ENCODE results near the gene GPR176.

GPR176 gene

DNA sequence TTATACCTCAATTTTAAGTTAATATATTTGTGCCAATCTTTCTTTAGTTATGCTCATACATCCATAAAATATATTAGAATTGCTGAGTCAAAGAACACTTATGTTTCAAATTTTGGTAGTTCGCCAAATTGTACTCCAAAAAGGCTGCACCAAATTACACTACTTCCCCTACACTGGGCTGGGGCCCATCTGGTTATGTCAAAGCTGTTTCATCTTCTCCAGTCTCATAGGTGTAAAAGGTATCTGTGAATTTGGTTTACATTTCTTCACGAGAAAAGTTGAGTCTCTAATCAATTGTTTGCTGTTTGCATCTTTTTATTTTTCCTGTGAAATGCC lies 138.1 kb downstream of the GPR176 start:
- no peak for DNase-seq

- DNase-seq: no peak
These were observed 138.7 kb downstream of the GPR176 start for GRCh38 chr15:39781147-39781966.

- DNase-seq: no peak
These were observed 142.0 kb downstream of the GPR176 start for GRCh38 chr15:39778021-39778420.

DNA sequence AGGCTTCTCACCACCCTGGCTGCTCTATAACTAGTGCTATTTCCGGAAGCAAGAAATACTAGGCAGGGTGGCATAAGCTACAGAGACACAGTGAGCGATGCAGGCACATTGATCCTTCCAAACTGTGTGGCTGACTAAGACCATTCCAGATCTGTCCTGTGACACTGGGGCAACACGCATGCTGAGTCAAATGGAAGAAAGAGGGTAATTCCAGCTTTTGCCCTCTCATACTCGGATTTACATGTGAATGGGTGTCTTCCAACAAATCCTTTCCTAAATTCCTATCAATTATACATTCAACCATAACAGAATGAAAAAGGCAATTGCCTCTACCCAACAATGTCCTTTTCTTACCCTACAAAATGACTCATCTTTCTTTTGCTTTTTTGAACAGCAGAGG lies 142.6 kb downstream of the GPR176 start:
- no peak for DNase-seq

DNA sequence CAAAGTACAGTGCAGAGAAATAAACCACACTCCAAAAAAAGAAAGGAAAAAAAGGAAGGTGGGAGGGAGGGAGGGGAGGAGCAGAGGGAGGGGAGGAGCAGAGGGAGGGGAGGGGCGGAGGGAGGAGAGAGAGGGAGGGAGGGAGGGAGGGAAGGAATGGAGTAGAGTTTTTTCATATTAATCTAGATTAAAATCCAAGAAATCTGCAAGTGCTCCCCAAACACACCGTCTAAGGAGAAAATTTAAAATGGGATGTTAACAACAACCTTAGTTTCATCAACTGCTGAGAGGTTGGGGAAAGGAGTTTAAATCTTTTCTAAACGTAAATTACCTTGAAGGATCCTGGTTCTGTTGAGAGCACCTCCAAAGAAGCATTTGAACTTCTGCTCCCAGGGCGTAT lies 144.0 kb downstream of the GPR176 start:
- DNase-seq: no peak

DNA sequence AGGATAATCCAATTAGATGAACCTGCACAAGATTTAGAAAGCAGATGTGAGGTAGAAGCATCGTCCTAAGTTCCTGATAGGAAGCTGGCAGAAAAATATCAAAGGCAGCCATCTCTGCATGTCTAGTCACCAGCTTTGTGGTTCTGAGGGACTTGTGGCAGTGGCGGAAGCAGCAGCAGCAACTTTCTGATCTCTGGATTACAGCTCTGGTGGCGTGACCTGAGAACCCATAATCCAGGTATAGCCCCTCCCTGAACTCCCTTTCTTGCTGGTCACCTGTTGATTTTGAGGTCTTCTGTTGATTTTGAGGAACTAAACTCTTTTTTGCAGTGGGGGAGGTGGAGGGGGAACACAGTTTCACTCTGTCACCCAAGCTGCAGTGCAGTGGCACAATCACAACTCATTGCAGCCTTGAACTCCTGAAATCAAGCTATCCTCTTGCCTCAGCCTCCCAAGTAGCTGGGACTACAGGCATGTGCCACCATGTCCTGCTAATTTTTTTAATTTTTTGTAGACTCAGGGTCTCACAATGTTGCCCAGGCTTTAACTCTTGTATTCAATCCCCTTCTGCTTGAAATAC lies 145.3 kb downstream of the GPR176 start:
- DNase-seq: peak in 3 of 5 experiments; percentile 20 to 86 (median 46)

DNA sequence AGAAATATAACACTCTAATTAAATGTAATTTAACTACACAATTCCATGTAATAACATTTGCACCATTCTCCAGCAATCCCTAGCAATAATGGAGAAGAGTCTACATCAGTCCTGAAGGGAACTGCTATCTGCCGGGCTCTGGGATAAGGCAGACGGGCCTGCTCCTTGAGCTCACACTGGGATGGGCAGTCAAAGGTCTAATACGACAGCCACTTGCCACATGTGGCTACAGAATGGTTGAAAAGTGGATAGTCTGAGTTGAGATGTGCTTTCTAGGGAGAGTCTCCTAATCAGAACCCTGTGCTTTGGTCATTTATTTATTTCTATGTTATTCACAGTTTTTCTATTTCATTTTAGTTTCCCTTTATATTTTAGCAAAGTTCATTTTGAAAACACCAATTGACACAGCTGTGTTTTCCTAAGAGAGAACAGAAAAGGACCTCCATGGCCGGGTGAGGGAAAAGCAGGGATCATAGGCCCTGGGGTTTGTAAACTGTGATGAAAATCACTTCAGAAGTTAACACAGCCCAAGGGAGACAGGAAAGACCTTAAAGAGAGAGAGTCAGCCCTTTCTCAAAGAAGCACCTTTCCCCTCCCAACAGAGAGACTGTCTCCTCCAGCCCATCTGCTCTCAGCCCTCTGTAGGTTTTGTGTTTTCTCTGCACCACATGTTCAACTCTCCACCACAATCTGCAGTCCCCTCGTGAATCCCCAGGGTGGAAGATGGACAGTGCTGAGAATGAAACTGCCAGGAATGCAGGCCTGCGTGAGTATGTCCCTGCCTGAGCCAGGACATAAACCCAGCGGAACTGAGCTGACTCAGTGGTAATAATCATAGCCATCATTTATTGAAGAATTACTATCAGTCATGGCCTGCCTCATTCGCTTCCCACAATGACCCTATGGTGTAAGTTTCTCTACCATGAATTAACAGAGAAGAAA lies 149.0 kb downstream of the GPR176 start:
- DNase-seq: no peak

DNA sequence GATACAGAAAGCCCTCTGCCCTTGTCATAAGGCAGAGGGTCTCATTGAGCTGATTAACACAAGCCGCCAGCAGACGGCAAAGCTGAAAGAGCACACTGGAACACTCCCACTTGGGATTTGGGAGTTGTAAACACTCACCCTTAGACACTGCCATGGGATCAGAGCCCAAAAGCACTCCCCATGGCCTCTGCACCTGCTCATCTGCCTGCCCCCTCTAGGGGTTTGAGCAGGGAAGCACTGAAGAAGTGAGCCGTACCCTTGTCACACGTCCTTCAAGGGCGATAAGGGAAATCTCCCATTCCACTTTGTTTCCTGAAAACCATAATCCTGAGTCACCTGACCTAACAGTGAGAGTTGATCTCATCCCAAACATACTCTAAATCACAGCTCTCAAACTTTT lies 152.1 kb downstream of the GPR176 start:
- DNase-seq: no peak

- no peak for DNase-seq
These were observed 159.1 kb downstream of the GPR176 start for GRCh38 chr15:39761006-39761405.

DNA sequence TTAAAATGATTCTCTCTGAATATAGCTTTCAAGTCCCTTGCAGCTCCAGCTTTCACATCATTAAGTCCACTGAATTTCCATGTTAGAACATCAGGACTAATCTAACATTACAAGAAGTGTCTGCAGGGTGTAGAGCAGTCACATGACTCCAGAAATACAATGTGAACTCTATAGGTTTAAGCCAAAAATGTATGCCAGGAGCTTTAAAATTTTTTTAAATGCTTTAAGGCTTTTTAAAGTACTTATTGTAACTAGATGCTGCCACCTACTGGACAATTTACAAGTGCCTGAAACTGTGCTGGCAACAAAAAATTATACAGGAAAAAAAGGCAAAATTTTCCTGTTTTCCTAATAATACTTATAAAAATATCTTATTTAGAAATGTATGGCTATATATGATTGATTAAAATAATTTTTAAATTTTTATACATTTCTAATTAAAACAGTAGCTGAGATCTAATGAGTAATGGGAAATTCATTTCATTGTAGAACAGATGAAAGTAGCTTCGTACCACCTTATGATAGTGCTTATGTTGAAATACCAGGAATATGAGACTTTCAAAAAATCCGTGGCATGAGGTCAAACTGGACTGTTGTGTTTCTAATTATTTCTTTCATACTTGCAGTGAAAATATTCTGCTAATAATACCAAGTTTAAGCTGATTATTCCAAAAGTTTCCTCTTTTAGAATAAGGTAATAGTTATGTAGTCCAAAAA lies 163.1 kb downstream of the GPR176 start:
- DNase-seq: peak in 2 of 5 experiments; percentile 34 to 53

- no peak for DNase-seq
These were observed 167.1 kb downstream of the GPR176 start for GRCh38 chr15:39752991-39753390.

DNA sequence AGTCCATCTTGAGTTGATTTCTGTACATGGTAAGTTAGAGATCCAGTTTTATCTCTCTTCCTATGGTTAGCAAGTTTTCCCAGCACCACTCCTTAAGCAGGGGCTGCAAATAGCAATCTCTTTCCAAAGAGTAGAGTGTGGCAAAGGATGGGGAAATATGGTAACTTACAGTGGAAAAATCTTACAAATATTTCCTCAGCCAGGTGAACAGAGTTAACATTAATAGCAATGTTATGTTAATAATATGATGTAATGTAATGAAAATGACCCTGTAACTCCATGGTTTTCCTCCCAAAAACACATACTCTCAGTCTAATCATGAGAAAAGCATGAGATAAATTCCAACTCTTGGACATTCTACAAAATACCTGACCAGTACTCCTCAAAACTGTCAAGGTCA lies 167.8 kb downstream of the GPR176 start:
- no peak for DNase-seq

All from T-helper 2 cell (primary cell).